Activated CD8-positive, alpha-beta memory T cell treated with anti-CD3 and anti-CD28 coated beads, Interleukin-2, amount 10 ng/mL, durations not matched to agents 7 days and 5 days (primary cell): ENCODE results near the gene PRR35. TPM values are rescaled to one million over a fixed set of nuclear protein-coding genes. Genes with fewer than 3 reads are reported as not detected.

Experiments
- ATAC-seq: fragments of 150-1000 bp; cut with Tn5 transposase; one replicate; pipeline ENCODE4 v1.10.0; 2021; ENCODE audit warnings: moderate library complexity
- CTCF ChIA-PET: fragments of 350-600 bp; sonication (Branson Sonifier 250); formaldehyde crosslinking; loops from one replicate; lab custom pipeline; 2021; ENCODE audit warnings: antibody characterized with exemption; lab: Charles Lee
- DNase-seq: peaks from one replicate; pipeline ENCODE4 v3.0.0-alpha.2; 2020
- H3K27ac Mint-ChIP-seq: one replicate; pipeline ENCODE4 v1.8.0; 2021; ENCODE audit warnings: mild to moderate bottlenecking, mixed read lengths
- H3K27me3 Mint-ChIP-seq: one replicate; pipeline ENCODE4 v1.8.0; 2021; ENCODE audit warnings: mixed read lengths
- H3K36me3 Mint-ChIP-seq: one replicate; pipeline ENCODE4 v1.8.0; 2021; ENCODE audit warnings: mild to moderate bottlenecking, mixed read lengths
- H3K4me1 Mint-ChIP-seq: one replicate; pipeline ENCODE4 v1.8.0; 2021; ENCODE audit warnings: mixed read lengths
- H3K4me3 Mint-ChIP-seq: one replicate; pipeline ENCODE4 v1.8.0; 2021; ENCODE audit warnings: mild to moderate bottlenecking, moderate library complexity, mixed read lengths
- H3K9me3 Mint-ChIP-seq: one replicate; pipeline ENCODE4 v1.8.0; 2022; ENCODE audit warnings: low read depth, mixed read lengths
- total RNA-seq, 2 experiments: library from RNA; stranded (reverse); gene quantifications; one replicate each; pipeline ENCODE4 v1.2.3, GENCODE V29; 2021

The PRR35 gene
- total RNA-seq, 2 experiments from 2014 or later = not detected

- H3K4me1 Mint-ChIP-seq = peaks cover 3% of the 10 kb centered on the region
- H3K27ac Mint-ChIP-seq = no peak overlapping the region
- CTCF ChIA-PET = no interaction called here
- no peaks in the 10 kb centered on the region for H3K27me3 Mint-ChIP-seq
- ATAC-seq (no peak), DNase-seq (no peak)
- no peak overlapping the region for H3K4me3 Mint-ChIP-seq
- no peaks in the 10 kb centered on the region for H3K9me3 Mint-ChIP-seq
- H3K36me3 Mint-ChIP-seq = no peaks in the 10 kb centered on the region
Observed at GRCh38 chr16:580141-580945, 20.1 kb downstream of the PRR35 start.

- no peaks in the 10 kb centered on the region for H3K27me3 Mint-ChIP-seq
- ATAC-seq = no peak
- no peaks in the 10 kb centered on the region for H3K36me3 Mint-ChIP-seq
- no peaks in the 10 kb centered on the region for H3K9me3 Mint-ChIP-seq
- no peak for DNase-seq
- no peak overlapping the region for H3K27ac Mint-ChIP-seq
- CTCF ChIA-PET = interaction anchor here (0.7 kb wide), 1 partner anchor 230 kb away, joined by 3 read pairs; no protein-coding TSS in a partner anchor
- H3K4me3 Mint-ChIP-seq = no peak overlapping the region
- peaks cover 3% of the 10 kb centered on the region for H3K4me1 Mint-ChIP-seq
Observed at GRCh38 chr16:580946-581498, 20.8 kb downstream of the PRR35 start.

- H3K36me3 Mint-ChIP-seq = no peaks in the 10 kb centered on the region
- no peak for ATAC-seq
- no peak overlapping the region for H3K4me3 Mint-ChIP-seq
- CTCF ChIA-PET = interaction anchor here (1.3 kb wide), 1 partner anchor 16 kb away, joined by 4 read pairs; the partner anchor contains the start of gene NHLRC4
- no peak for DNase-seq
- no peak overlapping the region for H3K27ac Mint-ChIP-seq
- H3K4me1 Mint-ChIP-seq = peaks cover 8% of the 10 kb centered on the region
- no peaks in the 10 kb centered on the region for H3K9me3 Mint-ChIP-seq
- H3K27me3 Mint-ChIP-seq = no peaks in the 10 kb centered on the region
Observed at GRCh38 chr16:582218-582613, 22.0 kb downstream of the PRR35 start.

DNA sequence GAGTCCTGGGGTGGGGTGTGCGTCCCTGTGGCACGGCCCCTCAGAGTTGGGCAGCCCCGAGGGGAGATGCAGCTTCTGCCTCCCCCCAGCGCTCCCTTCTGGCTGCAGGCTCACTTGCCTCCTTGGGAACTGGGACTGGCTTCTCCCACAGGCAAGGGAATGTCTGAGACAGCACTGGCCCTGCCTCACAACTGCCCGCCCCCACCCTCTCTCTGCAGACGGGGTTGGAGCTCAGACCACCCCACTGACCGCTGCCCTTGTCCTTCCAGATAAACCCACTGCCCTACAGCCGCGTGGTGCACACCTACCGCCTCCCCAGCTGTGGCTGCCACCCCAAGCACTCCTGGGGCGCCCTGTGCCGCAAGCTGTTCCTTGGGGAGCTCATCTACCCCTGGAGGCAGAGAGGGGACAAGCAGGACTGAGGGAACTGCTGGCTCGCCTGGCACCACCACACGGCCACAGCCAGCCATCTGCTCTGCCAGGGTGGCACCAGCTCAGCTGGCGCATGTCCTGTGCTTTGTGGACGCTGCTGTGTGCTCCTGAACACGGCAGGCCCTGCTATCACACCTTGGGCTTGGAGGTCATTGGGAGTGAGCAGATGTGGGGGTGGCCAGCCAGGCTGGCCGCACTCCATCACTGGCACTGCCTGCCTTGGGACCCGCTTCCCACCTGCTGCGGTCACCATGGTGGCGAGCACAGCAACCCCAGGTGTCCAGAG, 22.6 kb downstream of the PRR35 start:
- Mint-ChIP-seq H3K36me3 (no peaks in the 10 kb centered on the region), H3K4me3 (no peak overlapping the region), H3K27ac (no peak overlapping the region), H3K4me1 (peaks cover 12% of the 10 kb centered on the region), H3K9me3 (no peaks in the 10 kb centered on the region), H3K27me3 (no peaks in the 10 kb centered on the region)
- CTCF ChIA-PET = interaction anchor here (1.3 kb wide), 1 partner anchor 16 kb away, joined by 4 read pairs; the partner anchor contains the start of gene NHLRC4
- DNase-seq (no peak), ATAC-seq (no peak)

- CTCF ChIA-PET = no interaction called here
- H3K9me3 Mint-ChIP-seq = no peaks in the 10 kb centered on the region
- no peak for DNase-seq
- H3K4me3 Mint-ChIP-seq = no peak overlapping the region
- no peak overlapping the region for H3K27ac Mint-ChIP-seq
- ATAC-seq = no peak
- H3K36me3 Mint-ChIP-seq = no peaks in the 10 kb centered on the region
- no peaks in the 10 kb centered on the region for H3K27me3 Mint-ChIP-seq
- peaks cover 16% of the 10 kb centered on the region for H3K4me1 Mint-ChIP-seq
Observed at GRCh38 chr16:583470-583814, 23.2 kb downstream of the PRR35 start.

- ATAC-seq = no peak
- H3K36me3 Mint-ChIP-seq = no peaks in the 10 kb centered on the region
- H3K4me3 Mint-ChIP-seq = no peak overlapping the region
- H3K27ac Mint-ChIP-seq = no peak overlapping the region
- H3K4me1 Mint-ChIP-seq = peaks cover 16% of the 10 kb centered on the region
- CTCF ChIA-PET = no interaction called here
- no peaks in the 10 kb centered on the region for H3K27me3 Mint-ChIP-seq
- H3K9me3 Mint-ChIP-seq = no peaks in the 10 kb centered on the region
- no peak for DNase-seq
Observed at GRCh38 chr16:583815-584591, 23.8 kb downstream of the PRR35 start.

DNA sequence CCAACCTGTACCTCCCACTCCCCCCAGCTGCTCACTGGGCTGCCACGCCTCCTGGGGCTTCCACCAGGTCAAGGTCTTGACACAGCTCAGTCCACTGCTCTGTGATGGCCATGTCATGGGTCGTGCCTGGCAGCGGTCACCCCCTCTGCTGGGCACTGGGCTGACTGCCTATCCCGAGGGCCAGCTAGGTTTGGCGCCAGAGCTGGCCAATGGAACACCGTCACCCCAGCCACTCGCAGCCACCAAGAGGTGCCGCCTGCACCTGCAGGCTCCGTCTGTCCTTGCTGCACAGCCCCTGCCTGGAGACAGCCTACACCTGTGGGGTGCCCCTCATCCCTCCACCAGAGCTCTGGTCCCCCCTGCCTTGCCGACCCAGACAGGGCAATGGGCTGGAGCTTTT, 25.2 kb downstream of the PRR35 start:
- H3K9me3 Mint-ChIP-seq = no peaks in the 10 kb centered on the region
- H3K27me3 Mint-ChIP-seq = no peaks in the 10 kb centered on the region
- H3K4me3 Mint-ChIP-seq = no peak overlapping the region
- ATAC-seq (no peak), DNase-seq (no peak)
- CTCF ChIA-PET = no interaction called here
- no peaks in the 10 kb centered on the region for H3K36me3 Mint-ChIP-seq
- no peak overlapping the region for H3K27ac Mint-ChIP-seq
- H3K4me1 Mint-ChIP-seq = peaks cover 14% of the 10 kb centered on the region

- Mint-ChIP-seq H3K9me3 (no peaks in the 10 kb centered on the region), H3K4me3 (no peak overlapping the region), H3K36me3 (no peaks in the 10 kb centered on the region), H3K4me1 (peaks cover 21% of the 10 kb centered on the region), H3K27me3 (no peaks in the 10 kb centered on the region), H3K27ac (no peak overlapping the region)
- DNase-seq = no peak
- CTCF ChIA-PET = no interaction called here
- ATAC-seq = no peak
Observed at GRCh38 chr16:586047-586644, 26.0 kb downstream of the PRR35 start.

DNA sequence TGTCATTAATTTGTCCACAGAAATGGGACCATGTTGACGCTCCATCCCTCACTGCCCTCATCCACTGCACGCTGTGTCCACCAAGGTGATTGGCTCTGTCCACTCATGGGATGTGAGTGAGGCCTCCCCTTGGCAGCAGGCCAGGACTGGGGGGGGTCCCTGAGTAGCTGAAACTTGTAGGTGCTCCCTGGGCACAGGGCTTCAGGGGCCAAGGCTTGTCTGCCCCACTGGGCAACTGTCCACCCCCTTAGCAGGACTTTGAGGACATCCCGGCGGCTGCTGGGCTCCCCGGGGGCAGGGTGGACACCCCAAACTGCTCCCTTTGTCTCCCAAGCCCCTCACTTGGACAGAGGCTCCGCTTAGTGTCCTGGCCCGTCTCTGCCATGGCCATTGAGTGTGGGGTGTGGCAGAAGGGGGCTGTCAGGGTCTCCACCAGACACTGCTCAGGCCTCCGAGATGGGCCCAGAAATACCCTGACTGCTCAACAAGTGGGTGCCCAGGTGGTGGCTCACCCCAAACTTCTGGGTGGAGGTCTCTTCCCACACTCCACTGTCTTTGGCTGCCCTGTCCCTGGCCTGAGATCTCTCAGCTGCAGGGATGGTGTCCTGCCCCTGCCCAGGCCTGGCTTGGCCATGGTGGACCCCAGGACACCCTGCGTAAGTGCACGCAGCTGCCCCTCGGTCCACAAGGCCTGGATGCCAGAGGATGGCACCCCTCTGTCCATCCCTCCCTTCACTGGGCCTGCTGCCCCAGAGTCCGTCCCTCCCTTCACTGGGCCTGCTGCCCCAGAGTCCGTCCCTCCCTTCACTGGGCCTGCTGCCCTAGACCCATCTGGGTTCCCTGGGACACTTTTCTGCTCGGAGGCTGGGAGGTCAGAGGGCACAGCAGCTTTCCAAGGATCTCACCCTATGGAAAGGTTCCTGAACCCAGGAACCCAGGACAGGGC, 26.7 kb downstream of the PRR35 start:
- ATAC-seq = no peak
- H3K9me3 Mint-ChIP-seq = no peaks in the 10 kb centered on the region
- CTCF ChIA-PET = interaction anchor here (1.1 to 2.3 kb wide), 3 partner anchors 8 to 13 kb away, joined by 3 to 9 read pairs (median 5); no protein-coding TSS in a partner anchor
- no peak for DNase-seq
- H3K27ac Mint-ChIP-seq = peak overlapping the region; percentile 97
- no peaks in the 10 kb centered on the region for H3K36me3 Mint-ChIP-seq
- peaks cover 23% of the 10 kb centered on the region for H3K4me1 Mint-ChIP-seq
- peak overlapping the region; percentile 85 for H3K4me3 Mint-ChIP-seq
- no peaks in the 10 kb centered on the region for H3K27me3 Mint-ChIP-seq

DNA sequence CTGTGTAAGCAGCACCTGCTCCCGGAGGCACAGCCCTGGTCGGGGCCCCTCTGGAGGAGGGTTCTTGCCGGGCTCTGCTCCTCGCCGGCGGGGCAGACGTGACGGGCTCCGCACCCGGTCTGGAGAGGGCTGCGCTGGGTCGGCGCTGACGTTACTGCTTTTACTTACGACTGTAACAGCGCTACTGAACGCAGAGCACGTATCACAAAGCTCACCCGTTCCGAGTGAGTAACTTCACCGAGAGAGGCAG, 28.4 kb downstream of the PRR35 start:
- DNase-seq = peak; percentile 78
- Mint-ChIP-seq H3K27ac (peak overlapping the region; percentile 97), H3K4me1 (peaks cover 25% of the 10 kb centered on the region), H3K36me3 (no peaks in the 10 kb centered on the region), H3K27me3 (no peaks in the 10 kb centered on the region), H3K4me3 (peak overlapping the region; percentile 85), H3K9me3 (no peaks in the 10 kb centered on the region)
- ATAC-seq = peak; percentile 11
- CTCF ChIA-PET = interaction anchor here (1.2 to 2.3 kb wide), 4 partner anchors 10 to 59 kb away, joined by 3 to 9 read pairs (median 4); partner anchors contain the start of gene METTL26

GRCh38 chr16:588889-589657, 28.9 kb downstream of the PRR35 start:
- H3K4me3 Mint-ChIP-seq = peak overlapping the region; percentile 85
- peaks cover 25% of the 10 kb centered on the region for H3K4me1 Mint-ChIP-seq
- H3K36me3 Mint-ChIP-seq = no peaks in the 10 kb centered on the region
- no peaks in the 10 kb centered on the region for H3K27me3 Mint-ChIP-seq
- H3K27ac Mint-ChIP-seq = peak overlapping the region; percentile 97
- CTCF ChIA-PET = interaction anchor here (1.2 to 2.3 kb wide), 4 partner anchors 10 to 59 kb away, joined by 3 to 9 read pairs (median 4); partner anchors contain the start of gene METTL26
- H3K9me3 Mint-ChIP-seq = no peaks in the 10 kb centered on the region
- DNase-seq = peak; percentile 98
- ATAC-seq = peak; percentile 78
